Measurements from ENCODE around the gene CERS2.

CERS2 gene

DNA sequence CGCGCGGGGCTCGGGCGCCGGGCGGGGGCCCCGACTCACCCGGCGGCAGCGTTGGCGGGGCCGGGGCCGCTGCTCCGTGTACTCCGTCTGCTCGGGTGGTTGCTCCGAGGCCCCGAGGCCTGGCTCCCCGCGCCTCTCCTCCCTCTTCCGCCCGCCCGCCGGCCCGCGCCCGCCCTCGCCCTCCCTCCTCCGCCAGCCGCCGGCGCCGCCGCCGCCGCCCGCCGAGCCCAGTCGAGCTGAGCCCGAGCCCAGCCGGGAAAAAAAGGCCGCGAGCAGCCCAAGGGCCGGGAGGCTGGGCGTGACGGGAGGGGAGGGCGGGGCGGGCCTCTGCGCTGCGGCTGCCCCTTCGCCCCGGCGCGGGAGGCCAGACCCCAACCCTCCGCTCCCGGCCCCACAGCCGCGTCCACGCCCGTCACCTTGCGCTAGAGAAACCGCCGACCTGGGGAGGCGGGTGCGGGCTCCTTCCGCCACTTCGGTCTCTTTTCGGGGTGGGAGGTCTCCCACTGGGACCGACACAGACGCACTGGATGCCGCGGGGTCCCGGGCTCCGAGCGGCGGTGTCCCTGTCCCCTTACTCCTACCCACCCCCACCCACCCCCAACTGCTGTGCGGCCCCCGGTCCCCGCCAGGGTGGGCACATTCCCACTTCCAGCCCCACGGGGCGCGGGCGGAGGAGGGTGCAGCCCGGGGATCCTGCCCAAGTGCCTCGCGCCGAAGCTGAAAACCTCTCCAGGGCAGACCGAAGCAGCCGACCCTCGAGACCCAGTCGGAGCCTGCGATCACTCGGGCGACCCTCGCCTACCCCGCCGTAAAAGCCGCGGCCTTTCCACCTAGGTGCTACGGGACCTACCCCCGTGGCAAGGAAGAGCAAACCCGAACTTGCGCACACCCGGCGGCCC is at the start of gene CERS2:
CERS2 (minus strand) TSS at position 256 of the 899 bp plus-strand sequence. CDS start 5,745 bp downstream, outside the sequence.
- DNase-seq: peak; percentile 82 to 94 (median 89)

- peak in 2 of 3 experiments; percentile 36 to 92 for DNase-seq
Measured at GRCh38 chr1:151013518-151013917, 38.9 kb upstream of the CERS2 start.

- no peak for DNase-seq
Measured at GRCh38 chr1:151012684-151013471, 38.2 kb upstream of the CERS2 start.

DNA sequence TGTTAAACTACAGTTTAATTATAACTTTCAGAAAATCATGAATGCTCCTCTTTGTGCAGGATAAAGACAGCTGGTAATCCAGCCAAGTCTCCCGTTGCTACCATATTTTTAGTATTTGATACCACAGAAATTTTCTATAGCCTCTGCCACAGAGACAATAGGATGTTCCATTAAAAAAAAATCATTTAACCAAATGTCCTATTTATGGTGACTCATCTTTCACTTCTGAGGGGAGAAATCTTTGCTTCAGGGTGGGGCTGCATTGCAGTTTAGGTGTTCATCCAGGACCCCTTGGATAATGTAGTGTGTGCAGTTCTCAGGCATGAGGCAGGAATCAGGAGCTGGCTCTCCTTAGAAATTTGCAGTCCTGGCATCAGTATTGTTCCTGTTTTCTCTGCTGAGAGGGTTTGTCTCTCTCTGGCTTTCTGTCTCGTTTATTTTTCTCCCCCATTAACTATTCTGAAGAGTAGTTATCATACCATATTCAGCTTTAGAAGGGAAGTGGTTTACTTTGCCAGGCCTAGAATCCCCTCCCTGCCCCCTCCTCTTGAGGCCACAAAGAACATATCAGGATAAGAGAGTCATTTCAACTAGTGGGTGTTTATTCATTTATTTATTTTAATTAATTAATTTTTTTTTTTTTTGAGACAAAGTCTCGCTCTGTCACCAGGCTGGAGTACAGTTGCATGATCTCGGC is 36.7 kb upstream of the CERS2 start:
- no peak for DNase-seq

- no peak for DNase-seq
Measured at GRCh38 chr1:151010346-151010726, 35.7 kb upstream of the CERS2 start.

GRCh38 chr1:151009674-151010345 is 35.2 kb upstream of the CERS2 start:
- no peak for DNase-seq

DNA sequence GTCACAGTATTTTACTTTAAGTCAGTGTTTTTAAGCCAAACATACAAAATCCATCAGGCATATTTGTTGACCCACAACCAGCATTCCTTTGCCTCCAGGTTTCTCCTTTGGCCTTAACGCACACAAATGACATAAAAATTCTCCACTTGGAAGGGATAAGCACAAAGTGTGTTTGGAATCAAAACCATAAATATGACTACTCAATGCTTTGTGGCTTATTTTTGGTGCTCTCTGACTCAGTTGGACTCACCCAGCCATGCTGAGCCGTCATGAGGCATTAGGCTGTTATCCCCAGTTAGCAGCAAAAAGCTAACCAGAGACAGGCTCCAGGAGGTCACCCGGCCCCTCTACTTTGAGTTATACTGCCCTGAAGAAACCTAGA is 34.6 kb upstream of the CERS2 start:
- DNase-seq: no peak

DNA sequence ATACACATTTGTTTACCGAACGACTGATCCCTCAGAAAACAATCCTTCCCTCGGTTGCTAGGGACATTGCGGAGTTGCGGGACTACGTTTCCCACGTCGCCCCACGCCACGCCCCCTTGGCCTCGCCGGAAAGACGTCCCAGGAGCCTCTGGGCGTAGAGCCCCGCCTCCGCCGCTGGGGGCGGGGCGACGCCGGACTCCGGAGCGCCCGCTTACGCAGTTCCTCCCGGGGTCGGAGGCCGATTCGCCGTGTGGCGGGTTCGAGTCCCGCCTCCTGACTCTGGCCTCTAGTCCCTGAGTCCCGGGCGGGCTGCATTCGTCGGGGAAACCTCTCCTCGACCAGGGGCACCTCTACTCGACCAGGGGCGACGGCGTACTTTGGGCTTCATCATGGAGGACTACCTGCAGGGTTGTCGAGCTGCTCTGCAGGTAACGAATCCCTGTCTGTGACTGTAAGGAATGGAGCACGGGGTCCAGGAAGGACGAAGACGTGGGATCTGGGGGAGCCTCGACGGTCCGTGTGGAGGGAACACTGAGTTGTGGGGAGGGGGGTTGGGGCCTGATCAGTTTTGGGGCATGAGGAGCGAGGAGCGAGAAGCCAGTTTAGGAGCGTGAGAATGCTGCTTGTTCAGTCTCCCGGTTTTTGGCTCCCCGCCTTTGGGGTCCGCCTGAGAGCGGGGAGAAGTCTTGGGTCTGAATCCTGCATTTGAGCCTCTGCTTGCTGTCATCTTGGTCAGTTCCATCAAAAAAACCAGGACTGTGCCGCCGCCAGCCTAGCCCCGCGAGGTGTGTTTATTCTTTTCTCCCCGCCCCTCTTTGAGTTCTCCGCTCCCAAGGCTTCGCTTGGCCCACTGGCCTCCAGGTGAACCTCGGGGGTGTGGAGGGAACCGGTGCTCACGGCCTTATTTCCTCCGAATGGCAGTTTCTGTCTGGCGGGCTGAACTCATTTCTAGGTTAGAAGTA is 33.9 kb upstream of the CERS2 start, which contains the start of gene PRUNE1:
PRUNE1 (plus strand) TSS at position 206 of the 962 bp plus-strand sequence; CDS start at position 390, 184 bp downstream.
- DNase-seq: peak; percentile 95 to 100 (median 97)

GRCh38 chr1:151007853-151008243 is 33.2 kb upstream of the CERS2 start:
- DNase-seq: no peak

DNA sequence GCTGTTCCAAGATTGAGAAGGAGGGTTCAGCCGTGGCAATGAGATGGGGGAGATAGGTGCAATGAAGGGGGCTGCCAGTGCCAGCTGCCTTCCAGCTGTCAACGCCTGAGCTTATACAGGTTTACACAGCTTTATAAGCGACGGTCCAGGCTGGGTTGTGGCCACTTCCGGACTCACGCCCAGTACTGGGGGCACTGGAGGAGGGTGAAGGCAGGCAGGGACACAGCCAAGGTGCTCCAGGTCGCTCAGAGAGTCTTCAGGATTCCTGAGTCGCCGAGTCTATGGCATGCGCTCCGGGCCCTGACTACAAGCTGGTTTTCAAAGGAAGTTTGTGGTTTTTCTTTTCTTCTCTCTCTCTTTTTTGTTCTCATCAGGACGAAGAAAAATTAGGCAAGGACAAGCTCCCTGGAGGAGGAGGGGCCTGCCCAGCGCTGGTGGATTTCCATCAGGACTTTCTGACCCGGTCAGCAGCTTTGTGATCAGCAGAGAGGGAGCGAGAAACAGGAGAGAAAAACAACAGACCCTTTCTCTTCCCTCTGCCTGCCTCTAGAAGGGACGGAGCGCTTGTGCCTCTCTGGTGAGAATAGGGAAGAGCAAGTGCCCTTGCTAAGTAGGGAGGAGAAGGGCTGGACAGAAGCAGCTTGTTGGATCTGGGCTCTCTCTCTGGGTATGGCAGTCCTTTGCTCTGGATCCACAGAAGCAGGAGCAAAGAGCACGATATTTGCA is 31.9 kb upstream of the CERS2 start, which contains the start of gene MINDY1:
MINDY1 (minus strand) TSS at position 576 of the 726 bp plus-strand sequence. CDS start 4,285 bp downstream, outside the sequence.
- DNase-seq: peak; percentile 66 to 88 (median 88)

GRCh38 chr1:151005729-151006319 is 31.2 kb upstream of the CERS2 start:
- DNase-seq: peak in 1 of 3 experiments; percentile 50

GRCh38 chr1:151003180-151003579 is 28.5 kb upstream of the CERS2 start:
- no peak for DNase-seq

- no peak for DNase-seq
Measured at GRCh38 chr1:151002611-151003010, 28.0 kb upstream of the CERS2 start.

GRCh38 chr1:151002051-151002450 is 27.4 kb upstream of the CERS2 start:
- DNase-seq: no peak

DNA sequence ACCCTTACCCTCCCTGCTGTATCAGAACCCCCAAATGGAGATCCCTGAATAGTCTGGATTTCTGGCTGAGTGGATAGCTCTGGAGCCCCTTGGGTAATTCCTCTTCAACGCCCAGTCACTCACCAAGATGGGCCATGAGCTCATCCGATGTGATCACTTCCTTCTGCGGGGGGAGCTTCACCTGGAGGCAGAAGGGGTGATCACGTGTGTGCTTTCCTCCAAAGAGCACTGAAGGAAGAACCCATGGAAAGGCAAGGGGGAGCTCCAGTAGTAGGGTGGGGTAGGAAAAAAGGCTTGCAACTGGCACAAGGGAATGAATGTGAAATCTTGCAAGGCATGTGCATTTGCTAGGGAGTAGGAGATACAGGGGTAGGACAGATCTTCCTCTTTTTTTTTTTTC is 27.0 kb upstream of the CERS2 start:
- DNase-seq: no peak

GRCh38 chr1:151000408-151000807 is 25.8 kb upstream of the CERS2 start:
- no peak for DNase-seq

DNA sequence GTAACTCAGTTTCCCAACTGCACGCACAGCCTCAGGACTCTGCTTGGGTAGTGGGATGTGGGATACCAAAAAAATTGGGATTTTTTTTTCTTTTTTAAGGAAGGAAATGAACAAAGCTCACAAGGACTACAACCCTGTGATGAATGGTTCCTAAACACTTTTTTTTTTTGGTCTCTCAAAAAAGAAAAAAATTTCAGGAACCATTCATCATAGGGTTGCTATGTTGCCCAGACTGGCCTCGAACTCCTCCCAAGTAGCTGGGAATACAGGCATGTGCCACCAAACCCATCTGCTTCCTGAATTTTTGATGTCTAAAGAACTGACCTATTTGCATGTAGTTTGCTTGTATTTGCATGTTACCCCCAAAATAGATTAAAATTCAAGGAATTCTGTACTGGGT is 25.3 kb upstream of the CERS2 start:
- no peak for DNase-seq

- no peak for DNase-seq
Measured at GRCh38 chr1:150999051-150999674, 24.5 kb upstream of the CERS2 start.

- no peak for DNase-seq
Measured at GRCh38 chr1:150997949-150998348, 23.3 kb upstream of the CERS2 start.

All from NCI-H1417 (cell line).